ENCODE data around the gene TUBGCP2. TPM values are rescaled to one million over a fixed set of nuclear protein-coding genes. Genes with fewer than 3 reads are reported as not detected.
A peak's percentile ranks its signal among the peaks of the same experiment; 100 is the strongest.

TUBGCP2 gene
- total RNA-seq, 1 donor from 2014 or later = 35.2 TPM

DNA sequence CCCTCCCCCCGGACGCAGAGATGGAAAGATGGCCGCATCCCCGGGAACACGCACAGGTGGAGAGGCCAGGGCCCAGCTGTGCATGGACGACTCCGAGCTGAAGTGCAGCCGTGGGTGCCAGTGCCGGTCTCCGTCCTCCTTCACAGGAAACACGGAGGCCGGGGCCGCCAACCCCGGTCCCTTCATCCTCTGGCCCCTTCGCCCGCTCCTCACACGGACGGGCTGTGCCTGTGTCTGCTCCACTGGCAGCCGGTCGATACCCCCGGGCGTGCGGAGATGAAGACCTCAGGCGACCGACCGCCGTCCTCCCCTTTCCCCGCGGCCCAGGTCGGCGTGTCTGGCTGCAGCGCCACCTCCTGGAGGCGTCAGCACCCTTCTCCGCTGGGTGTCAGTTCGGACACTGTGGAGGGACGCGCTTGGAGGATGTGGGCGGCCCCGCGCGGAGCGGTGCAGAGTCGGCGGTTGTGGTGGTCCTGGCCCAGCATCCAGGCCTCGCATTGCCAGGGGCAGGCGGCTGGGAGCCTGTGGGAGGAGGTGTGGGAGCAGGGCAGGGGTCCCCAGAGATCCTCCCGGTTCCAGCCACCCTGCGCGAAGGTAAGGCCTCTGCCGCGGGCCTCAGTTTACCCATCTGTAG is 9.9 kb upstream of the TUBGCP2 start:
- TF ChIP-seq, protein P1, sequence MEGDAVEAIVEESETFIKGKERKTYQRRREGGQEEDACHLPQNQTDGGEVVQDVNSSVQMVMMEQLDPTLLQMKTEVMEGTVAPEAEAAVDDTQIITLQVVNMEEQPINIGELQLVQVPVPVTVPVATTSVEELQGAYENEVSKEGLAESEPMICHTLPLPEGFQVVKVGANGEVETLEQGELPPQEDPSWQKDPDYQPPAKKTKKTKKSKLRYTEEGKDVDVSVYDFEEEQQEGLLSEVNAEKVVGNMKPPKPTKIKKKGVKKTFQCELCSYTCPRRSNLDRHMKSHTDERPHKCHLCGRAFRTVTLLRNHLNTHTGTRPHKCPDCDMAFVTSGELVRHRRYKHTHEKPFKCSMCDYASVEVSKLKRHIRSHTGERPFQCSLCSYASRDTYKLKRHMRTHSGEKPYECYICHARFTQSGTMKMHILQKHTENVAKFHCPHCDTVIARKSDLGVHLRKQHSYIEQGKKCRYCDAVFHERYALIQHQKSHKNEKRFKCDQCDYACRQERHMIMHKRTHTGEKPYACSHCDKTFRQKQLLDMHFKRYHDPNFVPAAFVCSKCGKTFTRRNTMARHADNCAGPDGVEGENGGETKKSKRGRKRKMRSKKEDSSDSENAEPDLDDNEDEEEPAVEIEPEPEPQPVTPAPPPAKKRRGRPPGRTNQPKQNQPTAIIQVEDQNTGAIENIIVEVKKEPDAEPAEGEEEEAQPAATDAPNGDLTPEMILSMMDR (conservative IDR thresholded peaks at IDR 0.05; ENCODE audit: low read depth, low read length) = peak; percentile 76
- DNase-seq (ENCODE audit: low read depth) = no peak
- peak overlapping the region; percentile 58 for H3K4me3 ChIP-seq (ENCODE audit: low read depth, low read length)

DNA sequence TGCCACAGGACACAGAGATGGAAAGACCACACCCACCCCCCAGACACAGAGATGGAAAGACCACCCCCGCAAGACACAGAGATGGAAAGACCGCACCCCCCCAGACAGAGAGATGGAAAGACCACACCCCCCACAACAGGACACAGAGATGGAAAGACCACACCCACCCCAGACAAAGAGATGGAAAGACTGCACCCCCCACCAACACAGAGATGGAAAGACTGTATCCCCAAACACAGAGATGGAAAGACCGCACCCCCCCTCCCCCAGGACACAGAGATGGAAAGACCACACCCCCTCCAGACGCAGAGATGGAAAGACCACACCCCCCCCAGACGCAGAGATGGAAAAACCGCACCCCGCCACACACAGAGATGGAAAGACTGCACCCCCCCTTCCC is 8.1 kb upstream of the TUBGCP2 start:
- DNase-seq (ENCODE audit: low read depth) = no peak
- no peak overlapping the region for H3K4me3 ChIP-seq (ENCODE audit: low read depth, low read length)
- TF ChIP-seq, protein P1 (conservative IDR thresholded peaks at IDR 0.05; ENCODE audit: low read depth, low read length) = no peak

DNA sequence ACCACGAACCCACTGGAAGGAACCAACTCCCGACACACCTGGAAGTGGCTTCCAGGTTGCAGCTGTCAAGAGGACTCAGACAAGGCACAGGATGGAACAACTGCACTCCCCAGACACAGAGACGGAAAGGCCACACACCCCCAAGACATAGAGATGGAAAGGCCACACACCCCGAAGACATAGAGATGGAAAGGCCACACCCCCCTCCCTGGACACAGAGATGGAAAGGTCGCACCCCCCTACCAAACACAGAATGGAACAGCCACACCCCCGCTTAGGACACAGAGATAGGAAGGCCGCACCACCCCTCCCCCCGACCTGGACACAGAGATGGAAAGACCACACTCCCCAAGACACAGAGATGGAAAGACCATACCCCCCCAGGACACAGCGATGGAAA is 7.6 kb upstream of the TUBGCP2 start:
- no peak overlapping the region for H3K4me3 ChIP-seq (ENCODE audit: low read depth, low read length)
- TF ChIP-seq, protein P1 (conservative IDR thresholded peaks at IDR 0.05; ENCODE audit: low read depth, low read length) = no peak
- DNase-seq (ENCODE audit: low read depth) = no peak

DNA sequence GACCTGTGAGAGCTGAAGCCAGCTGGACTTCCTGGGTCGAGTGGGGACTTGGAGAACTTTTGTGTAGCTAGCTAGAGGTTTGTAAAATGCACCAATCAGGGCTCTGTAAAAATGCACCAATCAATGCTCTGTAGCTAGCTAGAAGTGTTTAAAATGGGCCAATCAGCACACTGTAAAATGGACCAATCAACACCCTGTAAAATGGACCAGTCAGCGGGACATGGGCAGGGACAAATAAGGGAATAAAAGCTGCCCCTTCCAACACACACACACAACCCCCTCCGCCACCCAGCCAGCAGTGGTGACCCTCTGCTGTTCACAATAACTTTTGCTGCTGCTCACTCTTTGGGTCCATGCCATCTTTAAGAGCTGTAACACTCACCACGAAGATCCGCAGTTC is 7.2 kb upstream of the TUBGCP2 start:
- no peak for DNase-seq (ENCODE audit: low read depth)
- no peak overlapping the region for H3K4me3 ChIP-seq (ENCODE audit: low read depth, low read length)
- TF ChIP-seq, protein P1 (conservative IDR thresholded peaks at IDR 0.05; ENCODE audit: low read depth, low read length) = no peak

DNA sequence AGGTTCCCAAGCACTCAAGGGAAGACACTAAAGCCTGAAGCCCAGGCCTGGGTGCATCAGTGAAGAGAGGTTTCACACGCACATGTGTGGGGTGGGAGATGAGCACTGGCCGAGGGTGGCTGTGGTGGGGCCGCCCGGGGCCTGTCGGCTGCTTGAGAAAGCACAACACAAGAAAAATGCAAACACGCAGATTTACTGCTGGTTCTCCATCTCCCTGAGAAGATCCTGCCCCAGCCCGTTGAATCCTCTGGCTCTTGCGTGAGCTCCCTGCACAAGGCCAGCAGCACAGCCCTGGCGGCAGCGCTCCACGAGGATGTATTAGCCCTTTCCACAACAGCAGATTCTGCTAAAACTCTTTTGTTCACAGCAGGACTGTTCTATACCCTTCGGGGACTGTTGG is 6.2 kb upstream of the TUBGCP2 start:
- TF ChIP-seq, protein P1 (conservative IDR thresholded peaks at IDR 0.05; ENCODE audit: low read depth, low read length) = no peak
- no peak overlapping the region for H3K4me3 ChIP-seq (ENCODE audit: low read depth, low read length)
- DNase-seq (ENCODE audit: low read depth) = no peak

DNA sequence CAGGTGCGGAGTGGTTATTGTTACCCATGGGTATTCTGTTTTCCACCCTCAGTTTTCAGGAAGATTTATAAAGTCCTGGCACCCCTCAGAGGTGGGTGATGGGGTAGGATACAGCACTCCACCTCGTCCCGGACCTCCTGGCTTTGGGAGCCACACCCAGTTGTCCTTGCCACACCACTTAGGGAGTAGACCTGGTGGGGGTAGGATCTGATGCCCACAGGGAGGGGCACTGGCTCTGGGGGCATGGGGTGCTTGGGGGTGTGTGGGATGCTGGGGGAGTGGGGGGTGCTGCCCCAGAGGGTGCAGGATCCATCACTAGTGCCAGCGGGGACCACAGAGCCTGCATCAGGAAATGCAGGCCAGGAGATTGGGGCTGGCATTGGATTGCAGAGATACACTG is 4.5 kb upstream of the TUBGCP2 start:
- TF ChIP-seq, protein P1 (conservative IDR thresholded peaks at IDR 0.05; ENCODE audit: low read depth, low read length) = no peak
- H3K4me3 ChIP-seq (ENCODE audit: low read depth, low read length) = no peak overlapping the region
- DNase-seq (ENCODE audit: low read depth) = no peak

DNA sequence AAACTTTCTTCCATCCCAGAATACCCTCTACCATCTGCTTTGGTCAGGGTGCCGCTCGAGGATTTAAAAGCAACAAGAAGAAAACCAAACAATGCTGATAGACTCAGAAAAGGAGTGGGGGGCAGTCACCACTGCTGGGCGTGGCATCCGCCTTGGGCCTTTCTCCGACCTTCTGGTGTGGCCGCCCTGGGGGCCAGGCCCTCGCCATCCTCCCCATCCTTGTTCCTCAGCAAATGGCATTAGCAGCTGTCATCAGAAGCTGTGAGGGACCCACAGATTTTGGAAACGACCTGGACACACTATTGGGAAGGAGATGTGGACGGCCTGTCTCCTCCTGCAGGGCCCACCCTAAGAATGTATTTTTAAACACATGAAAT is 4.1 kb upstream of the TUBGCP2 start:
- TF ChIP-seq, protein P1 (conservative IDR thresholded peaks at IDR 0.05; ENCODE audit: low read depth, low read length) = no peak
- no peak for DNase-seq (ENCODE audit: low read depth)
- no peak overlapping the region for H3K4me3 ChIP-seq (ENCODE audit: low read depth, low read length)

Measured in epithelial cell of proximal tubule (primary cell).